GM12801 (cell line): ENCODE data around the gene CTCF.

ENCODE experiments used
- CTCF ChIP-seq: IDR thresholded peaks from one replicate; pipeline ENCODE4 v1.5.1; 2011; ENCODE audit warnings: control low read depth; ENCODE audit not compliant: insufficient read length; ENCODE audit errors: extremely low read depth

CTCF gene

GRCh38 chr16:67563708-67564468, 1.6 kb downstream of the CTCF start:
- TF ChIP-seq CTCF, result no peak

DNA sequence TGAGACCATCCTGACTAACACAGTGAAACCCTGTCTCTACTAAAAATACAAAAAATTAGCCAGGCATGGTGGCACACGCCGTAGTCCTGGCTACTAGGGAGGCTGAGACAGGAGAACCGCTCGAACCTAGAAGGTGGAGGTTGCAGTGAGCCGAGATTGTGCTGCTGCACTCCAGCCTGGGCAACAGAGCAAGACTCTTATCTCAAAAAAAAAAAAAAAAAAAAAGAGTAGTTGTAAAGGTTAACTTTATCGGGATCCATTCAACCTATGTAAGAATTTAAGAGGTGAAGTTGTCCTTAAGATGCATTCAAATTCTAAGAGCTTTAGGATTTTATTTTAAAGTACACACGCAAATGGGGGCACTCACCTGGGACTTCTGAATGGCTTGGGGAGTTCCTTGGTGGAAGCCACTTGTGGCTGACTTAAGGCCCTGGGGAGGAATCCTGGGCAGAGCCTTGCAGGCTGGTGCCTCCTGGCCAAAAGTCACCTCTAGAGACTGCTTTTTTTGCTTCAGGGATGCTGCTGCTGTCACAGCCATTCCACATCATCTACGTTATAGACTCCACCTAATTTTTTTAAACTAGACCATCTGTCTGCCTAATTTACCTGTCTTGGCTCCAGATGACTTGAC, 3.3 kb downstream of the CTCF start:
- TF ChIP-seq CTCF, result no peak

GRCh38 chr16:67571464-67571863, 9.1 kb downstream of the CTCF start:
- TF ChIP-seq CTCF, result no peak

- no peak for TF ChIP-seq CTCF
Measured at GRCh38 chr16:67571981-67572431, 9.7 kb downstream of the CTCF start.

DNA sequence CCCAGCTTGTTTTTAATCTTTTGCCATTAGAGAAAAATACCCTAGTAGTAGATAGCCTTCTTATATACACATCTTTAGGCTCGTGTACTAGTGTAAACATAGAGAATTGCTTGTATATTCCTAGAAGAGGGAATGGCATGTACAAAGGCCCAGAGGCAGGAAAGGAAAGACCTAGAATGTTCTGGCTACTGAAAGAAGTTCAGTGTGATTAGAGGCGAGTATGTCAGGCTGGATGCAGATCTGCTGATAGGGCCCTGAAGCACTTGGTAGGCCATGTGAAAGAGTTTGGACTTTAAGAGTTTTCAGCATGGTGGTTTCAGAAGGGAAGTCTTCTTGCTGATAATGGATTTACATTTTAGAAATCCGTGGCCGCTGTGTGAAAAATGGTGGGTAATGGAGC, 17.4 kb downstream of the CTCF start:
- no peak for TF ChIP-seq CTCF

DNA sequence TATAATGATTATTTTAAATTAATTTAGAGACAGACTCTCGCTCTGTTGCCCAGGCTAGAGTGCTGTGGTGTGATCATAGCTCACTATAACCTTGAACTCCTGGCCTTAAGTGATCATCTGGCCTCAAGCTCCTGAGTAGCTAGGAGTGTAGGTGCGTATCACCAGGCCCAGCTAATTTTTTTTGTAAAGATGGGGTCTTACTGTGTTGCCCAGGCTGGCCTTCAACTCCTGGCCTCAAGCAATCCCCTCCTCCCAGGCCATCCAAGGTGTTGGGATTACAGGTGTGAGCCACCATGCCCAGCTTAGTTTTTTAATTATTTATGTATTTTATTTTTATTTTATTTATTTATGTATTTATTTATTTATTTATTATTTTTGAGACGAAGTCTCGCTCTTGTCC, 17.9 kb downstream of the CTCF start:
- no peak for TF ChIP-seq CTCF

- TF ChIP-seq CTCF, result no peak
Measured at GRCh38 chr16:67593288-67593687, 31.0 kb downstream of the CTCF start.
